ENCODE measurements around the gene MAML1. TPM values are rescaled to one million over a fixed set of nuclear protein-coding genes. Genes with fewer than 3 reads are reported as not detected.

The MAML1 gene
- total RNA-seq, 1 donor from 2014 or later, result 27.8 TPM

GRCh38 chr5:179777456-179777855 lies 44.8 kb downstream of the MAML1 start:
- intact Hi-C loops (cut with DNase I), result no loop called here
- TF ChIP-seq CTCF (IDR thresholded peaks at IDR 0.05), result no peak
- Histone ChIP-seq H3K4me1 (peaks cover 14% of the 10 kb centered on the region), H3K27me3 (ENCODE audit: low read depth) (no peaks in the 10 kb centered on the region), H3K9me3 (no peaks in the 10 kb centered on the region), H3K27ac (no peak overlapping the region), H3K4me3 (no peak overlapping the region), H3K36me3 (peaks cover 81% of the 10 kb centered on the region)
- DNase-seq (no peak), ATAC-seq (no peak)

- Histone ChIP-seq H3K27me3 (ENCODE audit: low read depth) (no peaks in the 10 kb centered on the region), H3K4me3 (no peak overlapping the region), H3K27ac (no peak overlapping the region), H3K36me3 (peaks cover 76% of the 10 kb centered on the region), H3K9me3 (no peaks in the 10 kb centered on the region), H3K4me1 (peaks cover 14% of the 10 kb centered on the region)
- DNase-seq (no peak), ATAC-seq (peak in 1 of 2 donors; percentile 20)
- intact Hi-C loops (cut with DNase I), result no loop called here
- TF ChIP-seq CTCF (IDR thresholded peaks at IDR 0.05), result no peak
Observed at GRCh38 chr5:179777909-179778308, 45.3 kb downstream of the MAML1 start.

GRCh38 chr5:179778591-179778990 lies 46.0 kb downstream of the MAML1 start:
- Histone ChIP-seq H3K4me1 (peaks cover 14% of the 10 kb centered on the region), H3K4me3 (no peak overlapping the region), H3K27ac (no peak overlapping the region), H3K9me3 (no peaks in the 10 kb centered on the region), H3K36me3 (peaks cover 70% of the 10 kb centered on the region), H3K27me3 (ENCODE audit: low read depth) (no peaks in the 10 kb centered on the region)
- DNase-seq (no peak), ATAC-seq (no peak)
- no peak for TF ChIP-seq CTCF (IDR thresholded peaks at IDR 0.05)
- intact Hi-C loops (cut with DNase I), result no loop called here

- no peak overlapping the region for H3K27ac ChIP-seq
Observed at GRCh38 chr5:179779826-179780225, 47.2 kb downstream of the MAML1 start.

GRCh38 chr5:179780362-179780761 lies 47.7 kb downstream of the MAML1 start:
- ATAC-seq (peak; percentile 58 to 67), DNase-seq (peak; percentile 74)
- no peaks in the 10 kb centered on the region for H3K27me3 ChIP-seq (ENCODE audit: low read depth)
- no peaks in the 10 kb centered on the region for H3K9me3 ChIP-seq
- H3K4me3 ChIP-seq, result no peak overlapping the region
- no peak for TF ChIP-seq CTCF (IDR thresholded peaks at IDR 0.05)
- H3K4me1 ChIP-seq, result peaks cover 14% of the 10 kb centered on the region
- intact Hi-C loops (cut with DNase I), result no loop called here
- H3K27ac ChIP-seq, result no peak overlapping the region
- peaks cover 52% of the 10 kb centered on the region for H3K36me3 ChIP-seq

More at GRCh38 chr5:179779826-179780225, 47.2 kb downstream of the MAML1 start:
- Histone ChIP-seq H3K4me3 (no peak overlapping the region), H3K27me3 (ENCODE audit: low read depth) (no peaks in the 10 kb centered on the region), H3K9me3 (no peaks in the 10 kb centered on the region), H3K4me1 (peaks cover 14% of the 10 kb centered on the region), H3K36me3 (peaks cover 57% of the 10 kb centered on the region)
- no peak for TF ChIP-seq CTCF (IDR thresholded peaks at IDR 0.05)
- ATAC-seq (no peak), DNase-seq (no peak)
- intact Hi-C loops (cut with DNase I), result no loop called here

GRCh38 chr5:179781846-179782245 lies 49.2 kb downstream of the MAML1 start:
- intact Hi-C loops (cut with DNase I), result no loop called here
- H3K9me3 ChIP-seq, result no peaks in the 10 kb centered on the region

More at GRCh38 chr5:179781846-179782245, 49.2 kb downstream of the MAML1 start:
- no peaks in the 10 kb centered on the region for H3K27me3 ChIP-seq (ENCODE audit: low read depth)
- ATAC-seq (no peak), DNase-seq (peak; percentile 4)
- TF ChIP-seq CTCF (IDR thresholded peaks at IDR 0.05), result no peak
- H3K4me1 ChIP-seq, result peaks cover 6% of the 10 kb centered on the region
- no peak overlapping the region for H3K27ac ChIP-seq
- H3K36me3 ChIP-seq, result peaks cover 37% of the 10 kb centered on the region
- H3K4me3 ChIP-seq, result no peak overlapping the region

Measured in lower lobe of right lung (tissue), 2 donors.